HCT116 (cell line): ENCODE measurements around the gene ARMC3. TPM values are rescaled to one million over a fixed set of nuclear protein-coding genes. Genes with fewer than 3 reads are reported as not detected.

ENCODE experiments used
- ATAC-seq: fragments of 200-7000 bp; cut with Tn5 transposase; 2 replicates; pipeline ENCODE4 v1.9.1; 2020; ENCODE audit warnings: mild to moderate bottlenecking, moderate library complexity
- BruUV-seq: library from RNA; stranded (reverse); fragments of 400-500 nt; replicated peaks from 2 replicates; lab custom pipeline; 2021; lab: Mats Ljungman, UMichigan
- CTCF ChIA-PET: fragments of 300-600 bp; sonication (Branson Sonifier 250); formaldehyde crosslinking; loops from one replicate; lab custom pipeline; 2021; ENCODE audit warnings: antibody characterized with exemption; lab: Charles Lee
- POLR2A ChIA-PET: fragments of 300-600, 350-600 bp; sonication (Branson Sonifier 250); formaldehyde crosslinking; loops from one replicate; lab custom pipeline; 2021; ENCODE audit warnings: antibody characterized with exemption; lab: Charles Lee
- RAD21 ChIA-PET, 2 experiments: fragments of 300-600 bp; sonication (Branson Sonifier 250); formaldehyde crosslinking; loops; one replicate each; lab custom pipeline; 2023; ENCODE audit warnings: low total read pairs in 2 of 2; ENCODE audit not compliant: uncharacterized antibody in 2 of 2, unreplicated experiment in 2 of 2, low non-redundant PET in 1 of 2; lab: Charles Lee
- DNase-seq: peaks from one replicate; pipeline ENCODE4 v3.0.0-alpha.2; 2010; ENCODE audit warnings: low read depth, low spot score
- H2AFZ ChIP-seq: fragments of 200-600 bp; shearing (Covaris generic), sonication (generic); 2 replicates; pipeline ENCODE4 v1.6.1; 2017; ENCODE audit warnings: low read depth, mixed run types, mixed read lengths, antibody characterized with exemption, low read length; ENCODE audit not compliant: poor library complexity, severe bottlenecking
- H3K27ac ChIP-seq: 2 replicates; pipeline ENCODE4 v1.5.1; 2012; ENCODE audit warnings: low read depth, low read length
- H3K27me3 ChIP-seq: fragments of 200-600 bp; sonication (generic); 2 replicates; pipeline ENCODE4 v1.6.1; 2016; ENCODE audit warnings: mixed run types, low read length, mixed read lengths; ENCODE audit not compliant: insufficient read depth
- H3K36me3 ChIP-seq, 2 experiments: fragments of 200-500 bp in 1 of 2; fragments of 200-600 bp in 1 of 2; sonication (Bioruptor generic) in 1 of 2; sonication (generic) in 1 of 2; 2 replicates each; pipeline versions ENCODE4 v1.5.1 to v1.6.1; 2014 to 2016; ENCODE audit warnings: low read length in 2 of 2, inconsistent platforms in 1 of 2, mixed read lengths in 1 of 2, mixed run types in 1 of 2; ENCODE audit not compliant: insufficient read depth in 2 of 2, control insufficient read depth in 1 of 2
- H3K4me1 ChIP-seq, 2 experiments: fragments of 200-600 bp in 1 of 2; sonication (generic) in 1 of 2; 2 replicates each; pipeline versions ENCODE4 v1.5.1 to v1.6.1; 2012 to 2017; ENCODE audit warnings: low read length in 2 of 2, inconsistent platforms in 1 of 2, mild to moderate bottlenecking in 1 of 2, mixed read lengths in 1 of 2, mixed run types in 1 of 2, moderate library complexity in 1 of 2; ENCODE audit not compliant: insufficient read depth in 2 of 2, control insufficient read depth in 1 of 2
- H3K4me2 ChIP-seq: fragments of 200-600 bp; sonication (generic); 2 replicates; pipeline ENCODE4 v1.6.1; 2017; ENCODE audit warnings: mixed run types, low read length, mixed read lengths
- H3K4me3 ChIP-seq, 2 experiments: fragments of 200-600 bp in 1 of 2; sonication (generic) in 1 of 2; replicated peaks in 1 of 2; 2 replicates each; pipeline ENCODE4 v1.5.1; 2011 to 2016; ENCODE audit warnings: low read length in 2 of 2, control low read depth in 1 of 2, low read depth in 1 of 2, mild to moderate bottlenecking in 1 of 2, mixed read lengths in 1 of 2, mixed run types in 1 of 2
- H3K79me2 ChIP-seq: fragments of 200-600 bp; sonication (generic); 2 replicates; pipeline ENCODE4 v1.6.1; 2017; ENCODE audit warnings: mild to moderate bottlenecking, mixed run types, low read length, moderate library complexity, mixed read lengths; ENCODE audit not compliant: insufficient read depth
- H3K9ac ChIP-seq: fragments of 200-600 bp; sonication (generic); 2 replicates; pipeline ENCODE4 v1.6.1; 2016; ENCODE audit warnings: low read length, mixed read lengths
- H3K9me2 ChIP-seq: fragments of 200-600 bp; sonication (generic), shearing (Covaris generic); 2 replicates; pipeline ENCODE4 v1.6.1; 2017; ENCODE audit warnings: mixed run types, mild to moderate bottlenecking, moderate library complexity; ENCODE audit not compliant: insufficient read depth
- H3K9me3 ChIP-seq, 2 experiments: fragments of 200-500 bp in 1 of 2; fragments of 200-600 bp in 1 of 2; sonication (Bioruptor generic) in 1 of 2; sonication (generic) in 1 of 2; 2 replicates each; pipeline ENCODE4 v1.6.1; 2014 to 2017; ENCODE audit warnings: low read length in 2 of 2, mixed read lengths in 2 of 2, inconsistent platforms in 1 of 2, low read depth in 1 of 2, mild to moderate bottlenecking in 1 of 2, mixed run types in 1 of 2, moderate library complexity in 1 of 2; ENCODE audit not compliant: control insufficient read depth in 1 of 2, insufficient read depth in 1 of 2
- H4K20me1 ChIP-seq: fragments of 200-600 bp; sonication (generic), shearing (Covaris generic); 2 replicates; pipeline ENCODE4 v1.6.1; 2017; ENCODE audit warnings: mixed run types, mild to moderate bottlenecking, moderate library complexity; ENCODE audit not compliant: insufficient read depth
- CBX3 ChIP-seq: IDR thresholded peaks from 2 replicates; pipeline ENCODE4 v1.6.1; 2012; ENCODE audit warnings: low read depth
- EGR1 ChIP-seq: IDR thresholded peaks from 2 replicates; pipeline ENCODE4 v1.6.1; 2012; ENCODE audit warnings: low read depth
- EZH2phosphoT487 ChIP-seq: fragments of 200-600 bp; IDR thresholded peaks from 2 replicates; pipeline ENCODE4 v1.6.1; 2018; ENCODE audit warnings: antibody characterized with exemption, borderline replicate concordance
- FOSL1 ChIP-seq: IDR thresholded peaks from 2 replicates; pipeline ENCODE4 v1.6.1; 2012; ENCODE audit warnings: low read depth
- POLR2A ChIP-seq: IDR thresholded peaks from 2 replicates; pipeline ENCODE4 v1.7.0; 2011; ENCODE audit warnings: borderline replicate concordance; ENCODE audit not compliant: insufficient read depth, insufficient read length; ENCODE audit errors: extremely low read depth
- POLR2AphosphoS5 ChIP-seq: IDR thresholded peaks from 2 replicates; pipeline ENCODE4 v1.6.1; 2011; ENCODE audit warnings: mild to moderate bottlenecking, low read depth, low read length, moderate library complexity
- SIN3A ChIP-seq: IDR thresholded peaks from 2 replicates; pipeline ENCODE4 v1.6.1; 2012; ENCODE audit warnings: low read depth
- TCF7L2 ChIP-seq: IDR thresholded peaks from 2 replicates; pipeline ENCODE4 v1.7.0; 2011; ENCODE audit warnings: borderline replicate concordance, inconsistent platforms; ENCODE audit not compliant: insufficient read depth, insufficient read length; ENCODE audit errors: extremely low read depth
- YY1 ChIP-seq: IDR thresholded peaks from 2 replicates; pipeline ENCODE4 v1.6.1; 2011; ENCODE audit warnings: low read length, low read depth, moderate library complexity, mild to moderate bottlenecking; ENCODE audit not compliant: insufficient replicate concordance; ENCODE audit errors: extremely low read depth
- ZFX ChIP-seq: fragments of 450-650 bp; IDR thresholded peaks from 2 replicates; pipeline ENCODE4 v1.6.1; 2017
- intact Hi-C: fragments of 100-400 bp; cut with micrococcal nuclease; formaldehyde crosslinking; loops from 2 replicates; pipeline ENCODE4 v1.10.0; 2022
- total RNA-seq: library from RNA; stranded (reverse); gene quantifications from one replicate; pipeline ENCODE4 v1.2.1, GENCODE V29; 2021; ENCODE audit not compliant: unreplicated experiment
- TF ChIP-seq, protein P1 (sequence below): IDR thresholded peaks from 2 replicates; pipeline ENCODE4 v1.6.1; 2011; ENCODE audit warnings: mild to moderate bottlenecking, low read length, moderate library complexity; ENCODE audit not compliant: insufficient replicate concordance; ENCODE audit errors: extremely low read depth
- TF ChIP-seq, protein P2 (sequence below): IDR thresholded peaks from 2 replicates; pipeline ENCODE4 v1.6.1; 2012; ENCODE audit warnings: low read depth

The ARMC3 gene
- total RNA-seq, 1 experiment from 2014 or later, result 2.6 TPM

DNA sequence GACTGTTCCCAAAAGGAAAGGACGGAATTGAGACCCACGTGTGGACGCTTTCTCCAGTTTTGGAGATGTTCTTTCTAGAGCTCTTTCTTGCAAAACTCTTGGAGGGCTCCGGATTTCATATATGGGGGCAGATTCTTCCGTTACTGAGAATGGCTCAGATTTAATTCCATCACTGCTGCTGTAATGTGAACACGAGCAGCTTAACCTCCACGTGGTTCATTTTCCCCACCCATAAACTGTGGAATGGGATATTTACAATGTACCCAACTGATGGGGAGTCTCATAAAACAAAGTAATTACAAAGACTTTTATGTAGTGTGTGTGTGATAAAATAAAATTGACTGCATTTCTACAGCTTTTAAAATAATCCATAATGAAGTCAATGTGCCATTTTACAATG, 152.4 kb downstream of the ARMC3 start:
- no peaks in the 10 kb centered on the region; a peak in 2 of 4 replicates for H3K9me3 ChIP-seq
- no peak overlapping the region for H3K4me3 ChIP-seq
- no peaks in the 10 kb centered on the region for H3K36me3 ChIP-seq
- CTCF ChIA-PET, result no interaction called here
- ATAC-seq, result no peak
- H3K27me3 ChIP-seq, result no peaks in the 10 kb centered on the region
- RAD21 ChIA-PET, result no interaction called here
- TF ChIP-seq, protein P1, sequence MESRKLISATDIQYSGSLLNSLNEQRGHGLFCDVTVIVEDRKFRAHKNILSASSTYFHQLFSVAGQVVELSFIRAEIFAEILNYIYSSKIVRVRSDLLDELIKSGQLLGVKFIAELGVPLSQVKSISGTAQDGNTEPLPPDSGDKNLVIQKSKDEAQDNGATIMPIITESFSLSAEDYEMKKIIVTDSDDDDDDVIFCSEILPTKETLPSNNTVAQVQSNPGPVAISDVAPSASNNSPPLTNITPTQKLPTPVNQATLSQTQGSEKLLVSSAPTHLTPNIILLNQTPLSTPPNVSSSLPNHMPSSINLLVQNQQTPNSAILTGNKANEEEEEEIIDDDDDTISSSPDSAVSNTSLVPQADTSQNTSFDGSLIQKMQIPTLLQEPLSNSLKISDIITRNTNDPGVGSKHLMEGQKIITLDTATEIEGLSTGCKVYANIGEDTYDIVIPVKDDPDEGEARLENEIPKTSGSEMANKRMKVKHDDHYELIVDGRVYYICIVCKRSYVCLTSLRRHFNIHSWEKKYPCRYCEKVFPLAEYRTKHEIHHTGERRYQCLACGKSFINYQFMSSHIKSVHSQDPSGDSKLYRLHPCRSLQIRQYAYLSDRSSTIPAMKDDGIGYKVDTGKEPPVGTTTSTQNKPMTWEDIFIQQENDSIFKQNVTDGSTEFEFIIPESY, result no peak
- TF ChIP-seq EZH2phosphoT487 (no peak), TCF7L2 (no peak), CBX3 (no peak)
- H3K4me1 ChIP-seq, result no peaks in the 10 kb centered on the region
- DNase-seq, result no peak
- no peaks in the 10 kb centered on the region for H4K20me1 ChIP-seq
- no peaks in the 10 kb centered on the region for H3K9me2 ChIP-seq
- no peak overlapping the region for H3K27ac ChIP-seq
- no peak overlapping the region for H3K9ac ChIP-seq
- intact Hi-C loops, result no loop called here
- no peaks in the 10 kb centered on the region for H3K79me2 ChIP-seq
- BruUV-seq, result no TSS peak
- H2AFZ ChIP-seq, result no peak overlapping the region
- no peak overlapping the region for H3K4me2 ChIP-seq
- POLR2A ChIA-PET, result no interaction called here

DNA sequence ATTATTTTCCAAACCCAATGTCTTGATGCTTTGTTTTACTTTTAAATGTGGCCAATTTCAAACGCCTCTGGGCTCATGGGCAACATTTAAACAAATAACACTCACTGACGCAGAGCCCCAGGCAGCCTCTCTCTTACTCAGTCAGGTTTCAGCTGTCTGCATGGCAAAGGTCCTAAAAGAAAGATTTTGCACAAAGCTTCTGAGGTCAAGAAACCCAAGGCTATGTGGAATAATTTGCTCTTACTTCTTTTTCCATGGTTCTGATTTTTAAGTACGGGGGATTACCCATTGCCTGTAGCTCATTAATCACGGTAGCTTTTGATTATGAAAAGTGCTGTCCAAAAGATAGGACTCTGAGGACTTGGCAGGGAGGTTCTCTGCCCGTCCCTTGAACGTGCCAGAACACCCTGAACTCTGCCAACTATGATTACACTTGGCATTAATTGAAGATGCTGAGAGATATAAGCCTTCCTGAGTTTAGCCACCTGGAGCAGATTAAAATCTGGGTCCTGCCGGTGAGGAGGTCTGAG, 153.4 kb downstream of the ARMC3 start:
- Histone ChIP-seq H3K9me3 (no peaks in the 10 kb centered on the region; a peak in 2 of 4 replicates), H4K20me1 (no peaks in the 10 kb centered on the region), H3K9me2 (no peaks in the 10 kb centered on the region), H3K27ac (no peak overlapping the region), H3K36me3 (no peaks in the 10 kb centered on the region), H3K4me3 (no peak overlapping the region), H3K79me2 (no peaks in the 10 kb centered on the region), H3K4me2 (no peak overlapping the region), H2AFZ (no peak overlapping the region), H3K27me3 (no peaks in the 10 kb centered on the region), H3K9ac (no peak overlapping the region), H3K4me1 (no peaks in the 10 kb centered on the region)
- RAD21 ChIA-PET, result no interaction called here
- intact Hi-C loops, result no loop called here
- DNase-seq (no peak), ATAC-seq (no peak)
- CTCF ChIA-PET, result no interaction called here
- POLR2A ChIA-PET, result no interaction called here
- BruUV-seq, result no TSS peak
- TF ChIP-seq FOSL1, result no peak
- TF ChIP-seq YY1, result no peak
- TF ChIP-seq, protein P1, result no peak
- no peak for TF ChIP-seq SIN3A
- TF ChIP-seq TCF7L2, result no peak
- TF ChIP-seq EGR1, result no peak
- no peak for TF ChIP-seq ZFX
- TF ChIP-seq, protein P2, sequence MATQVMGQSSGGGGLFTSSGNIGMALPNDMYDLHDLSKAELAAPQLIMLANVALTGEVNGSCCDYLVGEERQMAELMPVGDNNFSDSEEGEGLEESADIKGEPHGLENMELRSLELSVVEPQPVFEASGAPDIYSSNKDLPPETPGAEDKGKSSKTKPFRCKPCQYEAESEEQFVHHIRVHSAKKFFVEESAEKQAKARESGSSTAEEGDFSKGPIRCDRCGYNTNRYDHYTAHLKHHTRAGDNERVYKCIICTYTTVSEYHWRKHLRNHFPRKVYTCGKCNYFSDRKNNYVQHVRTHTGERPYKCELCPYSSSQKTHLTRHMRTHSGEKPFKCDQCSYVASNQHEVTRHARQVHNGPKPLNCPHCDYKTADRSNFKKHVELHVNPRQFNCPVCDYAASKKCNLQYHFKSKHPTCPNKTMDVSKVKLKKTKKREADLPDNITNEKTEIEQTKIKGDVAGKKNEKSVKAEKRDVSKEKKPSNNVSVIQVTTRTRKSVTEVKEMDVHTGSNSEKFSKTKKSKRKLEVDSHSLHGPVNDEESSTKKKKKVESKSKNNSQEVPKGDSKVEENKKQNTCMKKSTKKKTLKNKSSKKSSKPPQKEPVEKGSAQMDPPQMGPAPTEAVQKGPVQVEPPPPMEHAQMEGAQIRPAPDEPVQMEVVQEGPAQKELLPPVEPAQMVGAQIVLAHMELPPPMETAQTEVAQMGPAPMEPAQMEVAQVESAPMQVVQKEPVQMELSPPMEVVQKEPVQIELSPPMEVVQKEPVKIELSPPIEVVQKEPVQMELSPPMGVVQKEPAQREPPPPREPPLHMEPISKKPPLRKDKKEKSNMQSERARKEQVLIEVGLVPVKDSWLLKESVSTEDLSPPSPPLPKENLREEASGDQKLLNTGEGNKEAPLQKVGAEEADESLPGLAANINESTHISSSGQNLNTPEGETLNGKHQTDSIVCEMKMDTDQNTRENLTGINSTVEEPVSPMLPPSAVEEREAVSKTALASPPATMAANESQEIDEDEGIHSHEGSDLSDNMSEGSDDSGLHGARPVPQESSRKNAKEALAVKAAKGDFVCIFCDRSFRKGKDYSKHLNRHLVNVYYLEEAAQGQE, result no peak
- TF ChIP-seq POLR2A, result no peak
- no peak for TF ChIP-seq POLR2AphosphoS5
